GM12878 (cell line): ENCODE results near the gene SLC35D2. TPM values are rescaled to one million over a fixed set of nuclear protein-coding genes. Genes with fewer than 3 reads are reported as not detected.

Experiments
- ELK1 ChIP-seq: IDR thresholded peaks from 2 replicates; pipeline ENCODE4 v1.6.1; 2012; ENCODE audit warnings: low read depth, low read length, improper control_type of control experiment
- JUNB ChIP-seq: IDR thresholded peaks from 2 replicates; pipeline ENCODE4 v1.6.1; 2016; ENCODE audit warnings: antibody characterized with exemption, mild to moderate bottlenecking
- MEF2A ChIP-seq: IDR thresholded peaks from 2 replicates; pipeline ENCODE4 v1.6.1; 2011; ENCODE audit warnings: low read depth, mild to moderate bottlenecking, low read length, moderate library complexity; ENCODE audit not compliant: insufficient read depth
- NKRF ChIP-seq: fragments of 450-650 bp; conservative IDR thresholded peaks from 2 replicates; pipeline ENCODE4 v1.6.1; 2017; ENCODE audit warnings: mild to moderate bottlenecking, moderate library complexity
- STAT1 ChIP-seq: fragments of 450-650 bp; conservative IDR thresholded peaks from 2 replicates; pipeline ENCODE4 v1.6.1; 2014; ENCODE audit warnings: antibody characterized with exemption, mild to moderate bottlenecking
- WRNIP1 ChIP-seq: IDR thresholded peaks from 2 replicates; pipeline ENCODE4 v1.6.1; 2011; ENCODE audit warnings: low read depth, low read length, improper control_type of control experiment, borderline replicate concordance
- ZNF687 ChIP-seq: fragments of 450-650 bp; IDR thresholded peaks from 2 replicates; pipeline ENCODE4 v1.6.1; 2017; ENCODE audit warnings: mild to moderate bottlenecking, moderate library complexity
- polyA plus RNA-seq, 11 experiments: library from polyadenylated mRNA; depleted of rRNA in 4 of 11; unstranded in 6 of 11; stranded (reverse) in 5 of 11; fragments of >200 nt; fragmentation: Nextera tagmentation in 4 of 11; fragmentation: Illumina TruSeq in 1 of 11; extraction: Ambion mirVana in 4 of 11; extraction: Trizol in 1 of 11; gene quantifications; 1 replicate in 1 of 11; 2 replicates in 10 of 11; pipeline versions ENCODE4 v1.2.1 to v1.2.3, GENCODE V29; 2011 to 2016; ENCODE audit warnings: inconsistent platforms in 2 of 11, missing spikeins in 2 of 11, low read depth in 1 of 11
- total RNA-seq, 4 experiments: library from RNA; depleted of rRNA in 3 of 4; stranded (reverse); fragments of >200 nt in 3 of 4; fragmentation: Illumina TruSeq in 1 of 4; extraction: Trizol in 1 of 4; gene quantifications; 2 replicates each; pipeline versions ENCODE4 v1.2.1 to v1.2.3, GENCODE V29; 2013 to 2021
- TF ChIP-seq, protein P1 (sequence below): IDR thresholded peaks from 2 replicates; pipeline ENCODE4 v1.6.1; 2011; ENCODE audit warnings: mild to moderate bottlenecking, low read depth, low read length, moderate library complexity; ENCODE audit not compliant: insufficient replicate concordance

SLC35D2 gene
- total and polyA plus RNA-seq, 10 of the 15 experiments (the other 5 are each of a cell fraction or from before 2014, with no cell fraction given), result 0.64 to 6.3 (median 3.5) TPM

DNA sequence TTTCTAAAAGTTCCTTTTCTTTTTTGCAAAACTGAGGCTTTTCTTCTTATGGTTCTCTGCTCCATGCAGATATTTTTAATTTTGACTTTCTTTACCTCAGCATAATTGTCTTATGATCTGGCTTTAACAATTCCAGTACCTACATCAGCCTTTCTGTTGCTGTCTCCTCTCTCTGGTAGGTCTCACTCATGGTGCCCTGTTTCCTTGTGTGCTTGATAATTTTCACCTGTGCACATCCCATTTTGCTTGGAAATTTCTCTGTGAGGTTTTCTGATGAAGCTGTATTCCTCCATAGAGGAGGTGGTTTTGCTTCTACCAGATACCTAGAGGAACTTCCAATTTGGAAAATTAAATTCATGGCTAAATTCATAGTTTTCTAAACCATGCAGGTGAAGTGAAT lies 79.3 kb downstream of the SLC35D2 start (continued):
- TF ChIP-seq ZNF687 (no peak), NKRF (no peak), ELK1 (no peak), JUNB (no peak), STAT1 (no peak), MEF2A (no peak), WRNIP1 (no peak)
- TF ChIP-seq, protein P1, sequence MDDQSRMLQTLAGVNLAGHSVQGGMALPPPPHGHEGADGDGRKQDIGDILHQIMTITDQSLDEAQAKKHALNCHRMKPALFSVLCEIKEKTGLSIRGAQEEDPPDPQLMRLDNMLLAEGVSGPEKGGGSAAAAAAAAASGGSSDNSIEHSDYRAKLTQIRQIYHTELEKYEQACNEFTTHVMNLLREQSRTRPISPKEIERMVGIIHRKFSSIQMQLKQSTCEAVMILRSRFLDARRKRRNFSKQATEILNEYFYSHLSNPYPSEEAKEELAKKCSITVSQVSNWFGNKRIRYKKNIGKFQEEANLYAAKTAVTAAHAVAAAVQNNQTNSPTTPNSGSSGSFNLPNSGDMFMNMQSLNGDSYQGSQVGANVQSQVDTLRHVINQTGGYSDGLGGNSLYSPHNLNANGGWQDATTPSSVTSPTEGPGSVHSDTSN, result no peak
